Colonic mucosa (tissue), 4 donors: ENCODE data around the gene PRKAR1B. TPM values are rescaled to one million over a fixed set of nuclear protein-coding genes. Genes with fewer than 3 reads are reported as not detected.
"Not testable (repeated sequence)": the region's sequence is repeated elsewhere in the genome, so short reads cannot be mapped to it uniquely, and the experiment has no call there.

ENCODE experiments used
- DNase-seq: peaks from one replicate; pipeline ENCODE4 v3.0.0-alpha.2; 2020
- H3K27ac ChIP-seq: fragments of 200-600 bp; one replicate; pipeline ENCODE4 v1.8.0; 2021
- H3K27me3 ChIP-seq: fragments of 200-600 bp; one replicate; pipeline ENCODE4 v1.8.0; 2021
- H3K36me3 ChIP-seq: fragments of 200-600 bp; one replicate; pipeline ENCODE4 v1.8.0; 2021
- H3K4me1 ChIP-seq: fragments of 200-600 bp; one replicate; pipeline ENCODE4 v1.8.0; 2021; ENCODE audit warnings: mild to moderate bottlenecking
- H3K4me3 ChIP-seq: fragments of 200-600 bp; one replicate; pipeline ENCODE4 v1.8.0; 2021
- H3K9ac ChIP-seq, 2 donors: one replicate each; pipeline ENCODE4 v1.7.0; 2013; ENCODE audit warnings: control low read depth in 2 of 2, low read depth in 2 of 2, low read length in 2 of 2
- H3K9me3 ChIP-seq: fragments of 200-600 bp; one replicate; pipeline ENCODE4 v1.8.0; 2021
- CTCF ChIP-seq: fragments of 200-600 bp; IDR thresholded peaks from one replicate; pipeline ENCODE4 v1.8.0; 2022; ENCODE audit warnings: antibody characterized with exemption, mild to moderate bottlenecking
- intact Hi-C: fragments of 100-400 bp; cut with DNase I; formaldehyde crosslinking; loops from one replicate; pipeline ENCODE4 v1.14.1; 2022
- total RNA-seq, 2 donors: library from RNA; stranded (reverse); fragmentation: NEBNext Ultra II Directional in 1 of 2; extraction: Animal tissue kit (Norgen Biotek cat#: 25700) in 1 of 2; gene quantifications; one replicate each; pipeline ENCODE4 v1.2.1, GENCODE V29; 2021
- donor health status: healthy.
- donor health status: DM: no; HTN: no; CAD: no.
- donor health status: DM: no; HTN: no; CAD: no.

PRKAR1B gene
- total RNA-seq, 2 donors from 2014 or later, result 19.2 to 32.8 TPM

- no peak for TF ChIP-seq CTCF
- no peak overlapping the region for H3K27ac ChIP-seq
- no peaks in the 10 kb centered on the region for H3K27me3 ChIP-seq
- DNase-seq, result no peak
- no peak overlapping the region for H3K9ac ChIP-seq
- H3K4me3 ChIP-seq, result no peak overlapping the region
- intact Hi-C loops, result no loop called here
- no peaks in the 10 kb centered on the region for H3K4me1 ChIP-seq
- H3K9me3 ChIP-seq, result no peaks in the 10 kb centered on the region
- H3K36me3 ChIP-seq, result no peaks in the 10 kb centered on the region
Observed at GRCh38 chr7:659306-659847, 67.7 kb downstream of the PRKAR1B start.

GRCh38 chr7:657565-658119, 69.4 kb downstream of the PRKAR1B start:
- no peaks in the 10 kb centered on the region for H3K27me3 ChIP-seq
- H3K9me3 ChIP-seq, result no peaks in the 10 kb centered on the region
- no peak for DNase-seq
- H3K9ac ChIP-seq, result no peak overlapping the region
- H3K36me3 ChIP-seq, result no peaks in the 10 kb centered on the region
- H3K27ac ChIP-seq, result no peak overlapping the region
- H3K4me1 ChIP-seq, result no peaks in the 10 kb centered on the region
- TF ChIP-seq CTCF, result no peak
- no peak overlapping the region for H3K4me3 ChIP-seq
- intact Hi-C loops, result no loop called here

GRCh38 chr7:657010-657409, 70.1 kb downstream of the PRKAR1B start:
- H3K4me1 ChIP-seq, H3K36me3 ChIP-seq, H3K9me3 ChIP-seq, H3K27ac ChIP-seq, H3K9ac ChIP-seq, DNase-seq, intact Hi-C loops, H3K4me3 ChIP-seq, H3K27me3 ChIP-seq: not testable (repeated sequence)

GRCh38 chr7:655758-656157, 71.3 kb downstream of the PRKAR1B start:
- Histone ChIP-seq H3K4me3 (no peak overlapping the region), H3K27ac (no peak overlapping the region), H3K27me3 (no peaks in the 10 kb centered on the region), H3K9me3 (no peaks in the 10 kb centered on the region), H3K9ac (no peak overlapping the region), H3K36me3 (no peaks in the 10 kb centered on the region), H3K4me1 (no peaks in the 10 kb centered on the region)
- intact Hi-C loops, result no loop called here
- TF ChIP-seq CTCF, result no peak
- no peak for DNase-seq

- TF ChIP-seq CTCF, result no peak
- Histone ChIP-seq H3K9me3 (no peaks in the 10 kb centered on the region), H3K36me3 (no peaks in the 10 kb centered on the region), H3K4me1 (no peaks in the 10 kb centered on the region), H3K9ac (no peak overlapping the region), H3K4me3 (no peak overlapping the region), H3K27ac (no peak overlapping the region), H3K27me3 (no peaks in the 10 kb centered on the region)
- DNase-seq, result no peak
- intact Hi-C loops, result no loop called here
Observed at GRCh38 chr7:653829-654764, 73.0 kb downstream of the PRKAR1B start.

- DNase-seq, result no peak
- H3K4me1 ChIP-seq, result no peaks in the 10 kb centered on the region
- H3K36me3 ChIP-seq, result no peaks in the 10 kb centered on the region
- no peak overlapping the region for H3K27ac ChIP-seq
- H3K4me3 ChIP-seq, result no peak overlapping the region
- H3K9me3 ChIP-seq, result no peaks in the 10 kb centered on the region
- H3K9ac ChIP-seq, result no peak overlapping the region
- no peaks in the 10 kb centered on the region for H3K27me3 ChIP-seq
- intact Hi-C loops, result no loop called here
- TF ChIP-seq CTCF, result no peak
Observed at GRCh38 chr7:652881-653280, 74.2 kb downstream of the PRKAR1B start.

- H3K4me3 ChIP-seq, H3K9ac ChIP-seq, H3K27ac ChIP-seq, H3K27me3 ChIP-seq, H3K36me3 ChIP-seq, H3K9me3 ChIP-seq, intact Hi-C loops, DNase-seq, H3K4me1 ChIP-seq: not testable (repeated sequence)
Observed at GRCh38 chr7:652167-652566, 74.9 kb downstream of the PRKAR1B start.
